ENCODE results near the gene FOXC2. TPM values are rescaled to one million over a fixed set of nuclear protein-coding genes. Genes with fewer than 3 reads are reported as not detected.

The FOXC2 gene
- total and polyA plus RNA-seq, 2 donors (not counting 3 experiments of a cell fraction or from before 2014, with no cell fraction given) = 7.7 to 44.0 TPM

DNA sequence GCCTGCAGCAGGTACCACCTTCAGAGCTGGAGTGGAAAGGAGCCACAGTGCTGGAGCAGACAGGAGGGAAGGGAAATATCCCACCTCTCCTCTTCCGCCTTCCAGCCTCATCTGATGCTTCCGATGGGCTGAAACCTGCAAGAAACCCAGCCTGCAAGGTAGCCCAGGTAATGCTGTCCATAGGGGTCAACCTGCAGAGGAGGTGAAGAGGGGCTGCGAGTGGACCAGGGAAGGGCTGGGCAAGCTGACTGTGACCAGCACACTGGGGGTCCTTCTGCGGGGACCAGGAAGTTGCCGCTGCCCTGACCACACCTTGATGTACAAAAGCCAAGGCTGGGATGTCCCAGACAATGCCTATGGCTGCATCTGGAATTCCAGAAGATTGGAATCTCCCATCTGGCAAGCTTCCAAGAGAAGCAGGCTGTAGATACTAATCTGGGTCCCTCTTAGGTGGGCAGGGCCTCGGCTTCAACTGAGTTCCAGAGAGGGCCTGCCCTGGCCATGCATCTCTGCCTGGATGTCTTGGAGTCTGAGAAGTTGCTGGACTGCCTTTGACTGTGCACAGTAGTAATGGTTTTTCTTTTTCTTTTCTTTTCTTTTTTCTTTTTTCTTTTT is 17.5 kb downstream of the FOXC2 start:
- intact Hi-C loops (cut with micrococcal nuclease) (no loop called here), dilution Hi-C loops (cut with MboI; ENCODE audit: extremely low pct_ligation_motif_present, low sequenced_read_pairs) (no loop called here)
- TF ChIP-seq, protein P1, sequence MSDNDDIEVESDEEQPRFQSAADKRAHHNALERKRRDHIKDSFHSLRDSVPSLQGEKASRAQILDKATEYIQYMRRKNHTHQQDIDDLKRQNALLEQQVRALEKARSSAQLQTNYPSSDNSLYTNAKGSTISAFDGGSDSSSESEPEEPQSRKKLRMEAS (IDR thresholded peaks at IDR 0.05; ENCODE audit: insufficient read depth, insufficient read length) = no peak
- peak; percentile 43 for TF ChIP-seq GATA2 (IDR thresholded peaks at IDR 0.05; ENCODE audit: insufficient read depth, insufficient read length, low read depth, low read length)
- TF ChIP-seq EZH2 (IDR thresholded peaks at IDR 0.05; ENCODE audit: borderline replicate concordance, low read depth, low read length, severe bottlenecking) = no peak
- TF ChIP-seq POLR2AphosphoS5 (IDR thresholded peaks at IDR 0.05; ENCODE audit: insufficient read depth, low read depth, low read length) = no peak
- no peak for TF ChIP-seq FOS (IDR thresholded peaks at IDR 0.05; ENCODE audit: borderline replicate concordance, insufficient read depth, low read length)
- Histone ChIP-seq H3K9me1 (replicated peaks; ENCODE audit: control insufficient read depth, extremely low read depth, insufficient read depth, low read length) (no peaks in the 10 kb centered on the region), H3K4me2 (ENCODE audit: insufficient read depth, low read length) (no peak overlapping the region), H3K27ac (ENCODE audit: insufficient read depth, low read depth, low read length) (no peak overlapping the region), H3K79me2 (ENCODE audit: control insufficient read depth, insufficient read depth, low read length) (no peaks in the 10 kb centered on the region), H3K4me1 (ENCODE audit: control insufficient read depth, extremely low read depth, insufficient read depth, low read length) (peaks cover 19% of the 10 kb centered on the region), H3K4me3 (replicated peaks in 1 of 3; ENCODE audit: insufficient read depth in 1 of 3, low read depth in 1 of 3, low read length in 3 of 3) (no peak overlapping the region), H2AFZ (ENCODE audit: low read depth, low read length) (no peak overlapping the region), H3K36me3 (ENCODE audit: control insufficient read depth in 2 of 2, extremely low read depth in 1 of 2, insufficient read depth in 2 of 2, low read length in 2 of 2) (no peaks in the 10 kb centered on the region), H3K9ac (replicated peaks; ENCODE audit: extremely low read depth, insufficient read depth, low read length) (no peak overlapping the region), H3K27me3 (ENCODE audit: control insufficient read depth in 2 of 2, insufficient read depth in 2 of 2, low read length in 2 of 2) (no peaks in the 10 kb centered on the region), H3K9me3 (replicated peaks; ENCODE audit: control insufficient read depth, insufficient read depth, low read length) (no peaks in the 10 kb centered on the region), H4K20me1 (replicated peaks; ENCODE audit: control insufficient read depth, extremely low read depth, insufficient read depth, low read length) (no peaks in the 10 kb centered on the region)
- CTCF ChIA-PET = no interaction called here
- POLR2A ChIA-PET = no interaction called here
- BruUV-seq (replicated peaks) = no TSS peak
- DNase-seq (ENCODE audit: low read depth, low spot score) (no peak), FAIRE-seq (no peak)

Measured in endothelial cell of umbilical vein (primary cell).